Camera-type eye (tissue), 1 donor: ENCODE results near the gene SLC25A10. TPM values are rescaled to one million over a fixed set of nuclear protein-coding genes. Genes with fewer than 3 reads are reported as not detected.

Experiments
- total RNA-seq: library from RNA; depleted of rRNA; stranded (reverse); fragments of >200 nt; gene quantifications from one replicate; pipeline ENCODE4 v1.2.3, GENCODE V29; 2014

Gene SLC25A10, protein sequence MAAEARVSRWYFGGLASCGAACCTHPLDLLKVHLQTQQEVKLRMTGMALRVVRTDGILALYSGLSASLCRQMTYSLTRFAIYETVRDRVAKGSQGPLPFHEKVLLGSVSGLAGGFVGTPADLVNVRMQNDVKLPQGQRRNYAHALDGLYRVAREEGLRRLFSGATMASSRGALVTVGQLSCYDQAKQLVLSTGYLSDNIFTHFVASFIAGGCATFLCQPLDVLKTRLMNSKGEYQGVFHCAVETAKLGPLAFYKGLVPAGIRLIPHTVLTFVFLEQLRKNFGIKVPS
- 12.3 TPM for total RNA-seq

DNA sequence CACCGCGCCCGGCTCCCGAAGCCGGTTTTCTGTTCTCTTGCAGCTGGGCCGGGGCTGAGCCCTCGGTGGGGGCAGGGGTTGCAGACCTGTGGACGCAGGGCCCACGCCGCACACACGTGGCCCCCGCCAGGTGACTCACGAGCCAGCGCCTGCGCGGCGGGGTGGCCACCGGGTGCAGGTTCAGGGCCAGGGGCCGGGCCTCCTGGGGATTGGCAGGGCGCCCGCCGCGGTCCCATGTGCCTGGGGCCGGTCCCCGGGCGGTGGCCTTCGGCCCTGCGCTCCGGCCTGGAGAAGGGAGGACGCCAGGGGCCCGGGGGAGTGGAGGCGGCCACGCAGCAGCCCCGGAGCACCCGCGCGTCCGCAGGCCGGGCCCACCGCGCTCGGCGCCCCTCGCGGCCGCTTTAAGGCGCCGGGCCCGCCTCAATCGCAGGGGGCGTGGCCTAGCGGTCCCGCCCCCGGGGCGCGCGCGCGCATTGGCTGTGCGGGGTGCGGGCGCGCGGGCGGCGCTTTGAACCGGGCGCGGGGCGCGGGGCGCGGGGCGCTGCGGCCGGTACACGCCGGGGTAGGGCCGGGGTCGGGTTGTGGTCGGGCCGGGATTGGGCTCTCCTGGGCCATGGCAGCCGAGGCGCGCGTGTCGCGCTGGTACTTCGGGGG lies at the start of gene SLC25A10:
Gene SLC25A10, plus strand, starts transcription at position 471 of the 654 bp plus-strand sequence. Its CDS starts 143 bp downstream, at position 614.

DNA sequence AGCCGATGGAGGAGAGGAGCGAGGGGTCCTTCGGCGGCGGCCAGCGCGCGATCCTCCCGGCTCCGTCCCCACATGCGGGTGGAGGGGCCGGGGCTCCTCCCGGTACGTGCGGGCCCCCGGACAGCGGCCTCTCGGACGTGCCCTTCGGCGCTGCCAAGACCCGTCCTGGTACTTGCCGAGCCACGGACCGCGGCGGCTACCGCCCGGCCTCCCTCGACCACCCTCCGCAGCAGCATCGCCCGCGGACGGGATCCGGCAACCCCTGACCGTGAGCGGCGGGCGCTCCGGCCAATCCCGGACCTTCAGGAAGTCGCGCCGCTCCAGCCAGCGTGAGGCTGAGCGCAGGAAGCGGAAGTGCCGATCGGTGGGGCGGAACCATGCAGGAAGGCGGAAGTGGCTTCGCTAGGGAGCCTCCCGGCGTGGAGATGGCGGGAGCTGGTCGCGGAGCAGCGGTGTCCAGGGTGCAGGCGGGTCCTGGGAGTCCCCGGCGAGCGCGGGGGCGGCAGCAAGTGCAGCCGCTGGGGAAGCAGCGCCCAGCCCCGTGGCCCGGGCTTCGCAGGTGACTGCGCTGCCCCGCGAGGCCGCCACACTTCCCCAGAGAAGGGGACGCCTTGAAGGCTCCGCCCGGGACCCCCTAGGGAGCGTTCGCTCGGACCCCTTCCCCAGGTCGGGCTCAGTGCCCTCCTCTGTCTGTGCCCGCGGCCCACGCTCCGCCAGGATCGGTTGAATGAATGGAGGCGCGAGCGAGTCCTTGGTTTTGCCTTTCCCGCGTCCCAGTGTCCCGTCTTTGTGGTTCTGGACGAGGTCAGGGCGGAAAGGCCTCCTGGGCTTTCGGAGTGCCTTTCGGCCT lies 45.5 kb upstream of the SLC25A10 start, which contains the start of the genes CCDC137 and OXLD1:
Gene CCDC137, plus strand, starts transcription at position 396 of the 850 bp plus-strand sequence. Its CDS starts 30 bp downstream, at position 426.
Gene OXLD1, minus strand, starts transcription at position 264 of the 850 bp plus-strand sequence. Its CDS starts 28 bp downstream, at position 236.

DNA sequence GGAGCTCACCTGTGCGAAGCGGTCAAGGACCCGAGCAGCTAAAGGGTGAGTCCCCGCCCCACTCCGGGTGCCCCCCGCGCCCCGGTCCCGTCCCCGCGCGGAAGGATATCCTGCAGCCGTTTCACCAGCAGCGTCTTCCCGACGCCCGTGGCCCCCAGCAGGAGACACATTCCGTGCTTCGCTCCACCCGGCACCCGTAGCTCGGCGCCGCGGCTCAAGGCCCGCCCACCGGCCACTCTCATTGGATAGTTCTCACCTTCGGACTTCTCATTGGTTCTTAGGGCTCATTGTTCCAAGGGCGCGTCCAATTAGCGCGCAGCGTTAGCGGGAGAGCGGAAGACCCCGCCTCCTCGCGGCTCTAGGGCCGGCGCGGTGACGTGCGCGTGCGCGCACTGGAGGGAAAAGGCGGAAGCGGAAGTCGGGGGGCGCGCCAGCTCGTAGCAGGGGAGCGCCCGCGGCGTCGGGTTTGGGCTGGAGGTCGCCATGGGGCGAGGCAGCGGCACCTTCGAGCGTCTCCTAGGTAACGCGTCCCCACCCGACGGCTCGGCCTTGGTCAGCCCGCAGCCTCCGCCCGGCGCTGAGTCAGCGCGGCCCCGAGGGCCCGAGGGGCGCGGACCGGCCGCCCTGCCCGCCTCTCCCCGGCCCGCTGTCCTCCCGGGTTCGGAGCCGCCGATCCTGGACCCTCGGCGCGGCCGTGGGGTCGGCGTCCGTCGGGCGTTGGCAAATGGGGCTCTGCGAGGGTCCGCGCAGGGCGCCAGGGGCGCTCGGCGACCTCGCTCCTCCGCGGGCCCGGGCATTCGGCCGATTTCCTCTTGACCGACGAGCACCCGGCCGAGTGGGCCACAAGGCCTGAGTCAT lies 28.3 kb upstream of the SLC25A10 start, which contains the start of the genes ARL16 and HGS:
Gene ARL16, minus strand, starts transcription at position 214 of the 858 bp plus-strand sequence. Its CDS starts 44 bp downstream, at position 170.
Gene HGS, plus strand, starts transcription at position 428 of the 858 bp plus-strand sequence. Its CDS starts 56 bp downstream, at position 484.

DNA sequence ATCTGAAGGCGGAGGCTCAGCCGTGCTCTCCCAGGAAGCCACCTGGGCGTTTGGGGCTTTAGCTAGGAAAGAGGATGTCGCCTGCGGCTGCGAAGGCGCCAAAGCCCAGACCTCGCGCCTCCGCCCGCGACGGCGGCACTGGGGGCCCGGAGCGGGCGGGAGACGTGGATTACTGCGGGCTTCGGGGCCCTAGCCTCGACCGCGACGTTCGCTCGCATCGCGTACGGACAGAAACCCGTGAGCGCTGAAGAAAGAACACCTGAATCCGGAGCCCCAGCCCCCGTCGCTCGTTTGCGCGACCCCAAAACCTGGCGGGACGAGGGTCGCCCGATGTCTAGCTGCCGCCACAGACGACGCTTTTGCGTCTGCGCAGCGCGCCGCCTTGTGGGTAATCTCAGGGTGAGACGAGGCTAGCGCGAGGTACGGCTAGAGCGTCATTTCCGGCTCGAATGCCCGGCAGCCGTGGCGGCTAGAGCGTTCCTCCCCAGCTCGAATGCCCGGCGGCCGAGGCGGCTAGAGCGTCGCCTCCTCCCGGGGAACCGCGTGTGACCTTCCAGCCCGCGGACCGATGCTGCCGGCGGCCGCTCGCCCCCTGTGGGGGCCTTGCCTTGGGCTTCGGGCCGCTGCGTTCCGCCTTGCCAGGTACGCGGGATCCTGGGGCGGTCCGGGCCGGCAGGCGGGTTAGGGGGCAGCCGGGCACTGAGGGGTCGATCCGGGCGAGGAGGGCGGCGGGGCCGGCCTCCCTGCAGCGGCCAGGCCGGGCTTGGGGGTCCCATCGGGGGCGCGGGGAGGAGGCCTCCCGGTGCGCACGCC lies 8.9 kb upstream of the SLC25A10 start, which contains the start of gene MRPL12:
Gene MRPL12, plus strand, starts transcription at position 434 of the 813 bp plus-strand sequence. Its CDS starts 135 bp downstream, at position 569.

Other genes starting within 250 kb of the SLC25A10 start
- gene ACTG1, start 199.5 kb upstream of the SLC25A10 start, total RNA-seq = 5,635 TPM
- gene FSCN2, start 183.9 kb upstream of the SLC25A10 start, total RNA-seq = 7.9 TPM
- 44.5 TPM for gene FAAP100, start 159.9 kb upstream of the SLC25A10 start, total RNA-seq
- 75.5 TPM for gene NPLOC4, start 75.2 kb upstream of the SLC25A10 start, total RNA-seq
- gene TSPAN10, start 75.1 kb upstream of the SLC25A10 start, total RNA-seq = 39.1 TPM
- gene PDE6G, start 55.7 kb upstream of the SLC25A10 start, total RNA-seq = 6.4 TPM
- 21.6 TPM for gene OXLD1, start 45.7 kb upstream of the SLC25A10 start, total RNA-seq
- gene CCDC137, start 45.5 kb upstream of the SLC25A10 start, total RNA-seq = 33.9 TPM
- gene ARL16, start 28.5 kb upstream of the SLC25A10 start, total RNA-seq = 39.8 TPM
- 54.9 TPM for gene HGS, start 28.3 kb upstream of the SLC25A10 start, total RNA-seq
- gene MRPL12, start 8.9 kb upstream of the SLC25A10 start, total RNA-seq = 9.3 TPM
- gene GCGR, start 91.9 kb downstream of the SLC25A10 start, total RNA-seq = 0.27 TPM
- gene MCRIP1, start 121.0 kb downstream of the SLC25A10 start, total RNA-seq = 76.1 TPM
- gene PPP1R27, start 122.8 kb downstream of the SLC25A10 start, total RNA-seq = not detected
- 232 TPM for gene P4HB, start 148.3 kb downstream of the SLC25A10 start, total RNA-seq
- gene ARHGDIA, start 159.1 kb downstream of the SLC25A10 start, total RNA-seq = 54.5 TPM
- gene ALYREF, start 179.3 kb downstream of the SLC25A10 start, total RNA-seq = 77.1 TPM
- gene ANAPC11, start 179.4 kb downstream of the SLC25A10 start, total RNA-seq = 86.6 TPM
- gene NPB, start 190.0 kb downstream of the SLC25A10 start, total RNA-seq = 4.9 TPM
- gene PCYT2, start 199.1 kb downstream of the SLC25A10 start, total RNA-seq = 16.2 TPM
- 13.4 TPM for gene SIRT7, start 205.9 kb downstream of the SLC25A10 start, total RNA-seq
- gene MAFG, start 215.5 kb downstream of the SLC25A10 start, total RNA-seq = 17.0 TPM
- gene PYCR1, start 225.0 kb downstream of the SLC25A10 start, total RNA-seq = 54.3 TPM
- 3.1 TPM for gene MYADML2, start 234.9 kb downstream of the SLC25A10 start, total RNA-seq
- gene NOTUM, start 248.9 kb downstream of the SLC25A10 start, total RNA-seq = 2.0 TPM